NCI-H69 (cell line): ENCODE data around the gene CHMP6.

ENCODE experiments used
- DNase-seq: peaks from one replicate; lab custom pipeline; 2025; lab: John Stamatoyannopoulos, UW

CHMP6 gene

GRCh38 chr17:80970762-80971703 is 20.6 kb upstream of the CHMP6 start:
- DNase-seq, result no peak

GRCh38 chr17:80971704-80972304 is 19.8 kb upstream of the CHMP6 start:
- DNase-seq, result no peak

GRCh38 chr17:80976701-80977100 is 14.9 kb upstream of the CHMP6 start:
- no peak for DNase-seq

- no peak for DNase-seq
These were observed 14.5 kb upstream of the CHMP6 start for GRCh38 chr17:80977172-80977571.

DNA sequence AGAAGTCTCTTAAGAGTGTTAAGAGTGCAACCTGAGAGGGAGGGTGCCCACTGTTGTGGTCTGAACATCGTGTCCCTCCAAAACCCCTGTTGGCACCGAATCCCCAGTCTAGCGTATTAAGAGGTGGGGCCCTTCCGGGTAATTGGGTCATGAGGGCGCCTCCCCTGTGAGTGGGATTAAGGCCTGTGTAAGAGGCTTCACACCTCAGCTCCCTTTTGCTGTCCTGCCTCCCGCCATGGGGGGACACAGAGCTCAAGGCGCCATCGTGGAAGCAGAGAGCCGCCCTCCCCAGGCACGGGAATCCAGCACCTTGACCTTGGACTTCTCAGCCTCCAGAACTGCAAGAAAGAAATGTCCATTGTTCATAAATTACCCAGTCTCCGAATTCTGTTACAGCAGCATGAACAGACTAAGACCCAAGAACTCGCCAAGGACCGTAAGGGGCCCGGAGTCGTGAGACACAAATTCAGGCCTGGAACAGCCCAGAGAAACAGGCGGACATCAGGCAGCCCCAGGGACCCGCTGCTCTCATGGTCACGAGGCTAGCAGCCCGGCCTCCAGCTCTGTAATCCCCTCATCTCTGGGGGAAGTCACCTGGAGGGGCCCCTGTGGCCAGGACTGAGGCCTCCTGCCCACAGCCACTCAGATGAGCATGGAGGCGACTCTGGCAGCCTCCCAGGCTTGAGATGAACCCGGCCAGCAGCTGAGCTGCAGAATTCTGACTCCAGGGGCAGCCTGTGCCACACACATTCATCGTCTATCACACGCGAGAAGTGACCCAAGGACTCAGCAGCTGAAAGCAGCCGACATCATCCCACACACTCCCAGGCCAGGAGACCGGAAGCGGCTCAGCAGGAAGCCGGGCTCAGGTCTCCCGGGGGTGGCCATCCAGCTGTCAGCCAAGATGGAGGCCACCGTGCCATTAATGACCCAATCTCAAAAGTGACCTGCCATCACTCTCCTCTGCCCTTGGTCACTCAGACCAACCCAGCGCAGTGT is 12.8 kb upstream of the CHMP6 start:
- DNase-seq, result no peak

DNA sequence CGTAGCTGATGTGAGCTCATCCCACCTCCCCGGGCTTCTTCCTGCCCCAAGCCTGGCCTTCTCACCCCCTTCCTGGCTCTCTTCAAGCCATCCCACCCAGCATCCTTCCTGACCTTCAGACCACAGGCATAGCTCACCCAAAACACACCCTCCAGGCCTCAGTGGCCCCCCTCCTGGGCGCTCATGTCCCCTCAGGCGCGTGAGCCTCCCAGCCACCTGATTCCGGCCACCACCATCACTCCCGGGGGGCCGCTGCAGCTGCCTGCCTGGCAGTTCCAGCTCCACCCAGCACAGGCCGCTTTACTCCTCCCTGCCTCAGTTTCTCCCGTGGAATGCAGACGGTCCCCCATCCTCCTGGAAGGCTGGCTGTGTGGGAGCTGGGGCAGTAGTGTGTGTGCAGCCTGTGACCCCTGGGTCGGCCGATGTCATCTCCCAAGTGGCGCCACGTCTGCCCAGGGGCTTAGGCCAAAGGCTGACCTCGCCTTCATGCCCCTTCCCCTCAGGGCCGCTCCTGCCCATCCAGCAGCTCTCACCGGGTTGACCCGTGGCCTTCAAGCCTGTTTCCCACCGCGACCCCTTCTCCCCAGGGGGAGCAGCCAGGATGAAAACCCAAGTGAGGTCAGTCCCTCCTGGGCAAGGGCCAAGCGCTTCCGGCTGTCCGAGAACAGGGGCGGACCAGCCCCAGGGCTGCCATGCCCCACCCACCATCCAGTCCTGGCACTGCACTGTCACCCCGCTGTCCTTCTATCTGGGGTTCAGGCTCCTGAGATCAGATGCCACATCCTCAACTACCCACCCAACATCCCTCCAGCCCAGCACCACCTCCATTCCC is 11.9 kb upstream of the CHMP6 start:
- no peak for DNase-seq

DNA sequence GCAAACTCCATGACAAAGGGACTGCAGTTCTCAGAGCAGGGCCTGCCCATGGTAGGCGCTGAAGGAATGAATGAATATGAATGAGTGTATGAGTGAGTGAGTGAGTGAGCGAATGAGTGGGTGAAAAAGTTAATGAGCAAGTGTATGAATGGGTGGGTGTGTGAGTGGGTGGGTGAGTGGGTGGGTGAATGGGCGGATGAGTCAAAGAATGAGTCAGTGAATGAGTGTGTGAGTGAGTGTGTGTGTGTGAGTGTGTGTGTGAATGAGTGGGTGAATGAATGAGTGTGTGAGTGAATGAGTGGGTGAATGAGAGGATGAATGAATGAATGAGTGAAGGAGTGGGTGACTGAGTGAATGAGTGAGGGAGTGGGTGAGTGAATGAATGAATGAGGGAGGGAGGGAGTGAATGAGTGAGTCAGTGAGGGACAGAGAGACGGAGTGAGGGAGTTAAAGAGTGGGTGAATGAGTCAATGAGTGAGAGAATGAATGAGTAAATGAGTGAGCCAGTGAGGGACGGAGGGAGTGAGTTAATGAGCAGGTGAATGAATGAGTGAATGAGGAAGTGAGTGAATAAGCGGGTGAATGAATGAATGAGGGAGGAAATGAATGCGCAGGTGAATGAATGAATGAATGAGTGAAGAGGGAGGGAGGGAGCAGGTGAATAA is 11.1 kb upstream of the CHMP6 start:
- no peak for DNase-seq

DNA sequence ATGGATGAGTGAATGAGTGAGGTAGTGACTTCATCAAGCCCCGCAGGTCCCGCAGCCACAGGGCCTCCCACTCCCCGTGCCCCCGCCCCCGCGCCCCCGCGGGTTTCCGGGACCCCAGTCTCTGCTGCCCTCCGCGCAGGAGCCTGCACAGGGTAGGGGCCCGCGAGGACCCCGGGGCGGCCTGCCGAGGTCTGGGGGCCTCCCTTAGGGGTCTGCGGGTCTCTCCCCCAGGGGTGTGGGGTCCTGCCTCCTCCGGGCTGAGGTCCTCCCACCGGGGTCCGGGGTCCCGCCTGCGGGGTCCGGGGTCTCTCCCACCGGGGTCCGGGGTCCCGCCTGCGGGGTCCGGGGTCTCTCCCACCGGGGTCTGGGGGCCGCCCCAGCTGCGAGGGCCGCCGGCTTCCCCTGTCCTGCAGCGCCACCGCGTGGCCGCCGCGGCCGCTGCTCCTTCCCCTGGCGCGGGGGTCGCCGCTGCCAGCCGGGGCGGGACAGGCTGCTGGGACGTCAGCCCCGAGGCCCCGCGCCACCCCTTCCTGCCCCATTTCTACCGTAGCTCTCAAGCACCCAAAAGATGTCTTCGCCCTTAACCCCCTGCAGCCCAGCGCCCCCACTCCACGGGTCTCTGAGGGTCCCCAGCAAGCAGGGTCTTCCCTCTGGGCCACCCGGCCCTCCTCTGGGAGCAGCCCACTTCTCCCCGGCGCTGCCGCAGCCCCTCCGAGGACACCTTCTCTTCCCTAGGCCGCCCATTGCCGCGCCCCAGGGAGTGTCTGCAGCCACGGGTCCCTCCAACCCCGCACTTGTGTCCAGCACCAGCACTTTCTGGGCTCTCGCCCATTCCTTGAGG is 10.4 kb upstream of the CHMP6 start:
- peak; percentile 43 for DNase-seq

DNA sequence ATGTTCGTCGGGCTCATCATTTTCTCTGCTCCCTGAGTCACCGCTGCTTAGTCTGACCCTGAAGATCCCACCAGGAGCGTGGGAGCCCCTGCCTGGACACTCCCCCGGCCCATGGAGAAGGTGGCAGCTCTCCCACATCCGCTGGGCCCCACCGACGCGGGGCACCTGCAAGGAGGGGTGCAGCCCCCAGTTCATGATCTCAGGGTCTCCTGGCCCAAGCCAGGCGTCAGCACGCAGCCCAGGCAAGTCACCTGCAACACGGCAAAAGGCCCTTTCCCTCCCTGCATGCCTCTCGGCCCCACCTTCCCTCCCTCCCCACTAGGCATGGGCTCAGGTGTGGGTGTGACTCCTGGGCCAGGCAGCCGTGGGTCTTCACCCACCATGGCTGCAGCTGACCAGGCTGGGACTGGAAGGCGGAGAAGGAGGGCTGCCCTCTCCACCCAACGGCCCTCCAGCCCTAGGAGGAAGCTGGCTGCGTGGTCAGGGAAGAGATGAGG is 9.7 kb upstream of the CHMP6 start:
- DNase-seq, result no peak

- no peak for DNase-seq
These were observed 9.1 kb upstream of the CHMP6 start for GRCh38 chr17:80982426-80982974.

DNA sequence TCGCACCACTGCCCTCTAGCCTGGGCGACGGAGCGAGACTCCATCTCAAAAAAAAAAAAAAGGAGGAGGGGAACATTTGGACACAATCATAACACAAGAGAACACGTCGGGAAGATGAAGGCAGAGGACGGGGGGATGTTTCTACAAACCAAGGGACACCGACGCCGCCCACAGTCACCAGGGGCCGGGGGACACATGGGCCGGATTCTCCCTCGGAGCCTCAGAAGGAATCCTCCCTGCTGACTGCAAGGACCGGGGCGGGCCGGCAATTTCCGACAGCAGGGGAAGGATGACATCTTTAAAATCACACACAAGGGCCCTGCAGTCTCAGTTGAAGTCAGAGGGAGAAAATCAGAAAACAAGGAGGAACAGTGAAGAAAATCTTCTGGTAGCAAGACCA is 8.1 kb upstream of the CHMP6 start:
- DNase-seq, result no peak

DNA sequence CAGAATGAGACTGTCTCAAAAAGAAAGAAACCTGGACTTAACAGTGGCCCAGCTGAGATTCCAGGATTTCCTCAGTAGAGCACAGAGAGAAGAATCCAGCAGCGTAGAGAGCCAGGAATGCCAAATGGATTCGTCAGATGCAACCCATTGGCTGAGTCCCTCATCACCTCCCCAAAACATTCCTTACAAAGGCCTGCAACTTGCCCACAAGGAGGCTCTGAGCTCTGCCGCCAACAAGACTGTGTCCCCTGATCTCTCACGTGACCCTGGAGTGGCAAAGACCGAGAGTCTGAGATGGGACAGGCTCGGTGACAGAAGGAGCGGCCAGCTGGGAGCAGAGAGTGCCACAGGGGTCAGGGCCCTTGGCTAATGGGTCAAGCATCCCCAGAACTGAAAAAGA is 6.9 kb upstream of the CHMP6 start:
- DNase-seq, result no peak

DNA sequence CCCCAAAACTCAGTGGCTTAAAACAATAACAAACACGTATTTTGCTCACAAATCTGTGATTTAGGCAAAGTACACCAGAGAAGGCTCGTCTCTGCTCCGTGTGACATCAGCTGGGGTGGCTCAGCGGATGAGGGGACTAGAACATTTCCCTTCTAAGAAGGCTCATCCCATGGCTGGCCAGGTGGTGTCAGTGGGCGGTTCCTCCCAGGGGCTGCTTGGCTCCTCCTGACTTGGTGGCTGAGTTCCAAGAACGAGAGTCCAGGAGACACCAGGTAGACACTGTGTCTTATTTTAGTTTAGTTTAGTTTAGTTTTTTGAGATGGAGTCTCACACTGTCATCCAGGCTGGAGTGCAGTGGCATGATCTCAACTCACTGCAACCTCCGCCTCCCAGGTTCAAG is 5.6 kb upstream of the CHMP6 start:
- peak; percentile 58 for DNase-seq

DNA sequence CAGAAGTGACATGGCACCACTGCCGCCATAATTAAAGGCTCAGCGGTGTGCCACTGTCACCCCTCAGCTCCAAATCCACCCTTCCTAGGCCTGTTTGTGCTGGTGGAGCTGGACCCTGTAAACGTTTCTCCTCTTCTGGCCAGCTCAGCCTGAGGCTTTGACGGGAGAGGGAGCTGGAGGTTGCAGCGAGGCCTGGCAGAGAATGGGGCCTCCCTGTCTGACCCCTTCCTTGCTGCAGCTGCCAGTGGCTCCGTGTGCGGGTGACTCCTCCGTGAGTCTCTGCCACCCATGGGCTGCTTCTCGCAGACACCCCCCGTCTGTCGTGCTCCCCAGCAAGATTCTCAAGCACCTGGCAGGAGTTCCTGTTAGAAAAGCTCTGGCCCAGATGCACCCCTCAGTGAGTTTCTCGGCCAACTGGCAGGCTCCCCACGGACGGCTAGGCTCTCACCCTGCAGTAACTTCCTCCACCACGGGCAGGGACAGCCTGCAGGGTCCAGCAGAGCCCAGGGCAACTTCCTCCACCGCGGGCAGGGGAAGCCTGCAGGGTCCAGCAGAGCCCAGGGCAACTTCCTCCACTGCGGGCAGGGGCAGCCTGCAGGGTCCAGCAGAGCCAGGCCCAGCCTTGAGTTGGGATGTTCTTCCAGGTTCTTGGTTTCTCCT is 4.7 kb upstream of the CHMP6 start:
- DNase-seq, result no peak

- DNase-seq, result peak; percentile 45
These were observed 3.6 kb upstream of the CHMP6 start for GRCh38 chr17:80987941-80988461.

- no peak for DNase-seq
These were observed 2.1 kb upstream of the CHMP6 start for GRCh38 chr17:80989586-80989913.

DNA sequence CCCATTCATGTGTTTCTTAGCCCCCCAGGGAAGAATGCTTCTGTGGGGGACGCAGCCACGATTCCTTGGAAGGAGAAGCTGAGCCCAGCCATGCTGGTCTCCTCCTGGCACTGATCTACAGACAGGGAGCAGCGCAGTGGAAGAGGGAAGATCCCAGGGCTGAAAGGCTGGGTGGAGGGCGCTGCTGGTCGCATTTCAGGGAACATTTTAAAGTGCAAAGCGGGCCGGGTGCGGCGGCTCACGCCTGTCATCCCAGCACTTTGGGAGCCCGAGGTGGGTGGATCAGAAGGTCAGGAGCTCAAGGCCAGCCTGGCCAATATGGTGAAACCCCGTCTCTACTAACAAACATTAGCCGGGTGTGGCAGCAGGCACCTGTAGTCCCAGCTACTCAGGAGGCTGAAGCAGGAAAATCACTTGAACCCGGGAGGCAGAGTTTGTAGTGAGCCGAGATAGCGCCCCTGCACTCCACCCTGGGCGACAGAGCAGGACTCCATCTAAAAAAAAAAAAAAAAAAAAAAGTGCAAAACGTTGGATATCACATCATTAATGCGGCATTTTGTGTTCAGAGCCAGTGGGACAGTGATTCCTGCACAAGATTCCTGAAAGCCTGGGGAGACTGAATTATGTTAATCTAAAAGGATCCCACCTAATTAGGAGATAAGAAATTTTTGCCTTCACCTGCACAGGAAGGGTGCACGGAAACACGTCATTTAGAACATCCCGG is 558 bp upstream of the CHMP6 start:
- peak; percentile 54 for DNase-seq
